ACHN (cell line): ENCODE measurements around the gene EXOSC6.
"Not testable (repeated sequence)": the region's sequence is repeated elsewhere in the genome, so short reads cannot be mapped to it uniquely, and the experiment has no call there.

Source experiments
- DNase-seq: peaks from one replicate; pipeline ENCODE4 v3.0.0-alpha.2; 2015
- in situ Hi-C: cut with HindIII; loops from 2 replicates; pipeline ENCODE4 v1.10.0; 2017; ENCODE audit warnings: low sequenced_read_pairs, low pct_ligation_motif_present, low pct_unique_long_range_greater_than_20kb

The EXOSC6 gene

GRCh38 chr16:70251629-70252354 lies at the start of gene EXOSC6:
TSS of gene EXOSC6 (minus strand) at chr16:70251940. CDS start at chr16:70251900, 40 bp downstream.
- DNase-seq = peak; percentile 98

GRCh38 chr16:70301121-70301520 lies 49.4 kb upstream of the EXOSC6 start:
- in situ Hi-C loops = no loop called here
- no peak for DNase-seq

More at GRCh38 chr16:70251629-70252354, at the start of gene EXOSC6:
- in situ Hi-C loops = no loop called here

GRCh38 chr16:70298988-70299938 lies 47.5 kb upstream of the EXOSC6 start, which contains the start of gene DDX19B:
TSS of gene DDX19B (plus strand) at chr16:70299186. CDS start at chr16:70299298, 112 bp downstream.
- in situ Hi-C loops = no loop called here
- DNase-seq = peak; percentile 84

GRCh38 chr16:70295634-70296033 lies 43.9 kb upstream of the EXOSC6 start:
- no peak for DNase-seq
- in situ Hi-C loops = no loop called here

GRCh38 chr16:70294385-70295025 lies 42.8 kb upstream of the EXOSC6 start:
- no peak for DNase-seq
- in situ Hi-C loops = no loop called here

- DNase-seq, in situ Hi-C loops: not testable (repeated sequence)
Observed at GRCh38 chr16:70292148-70292547, 40.4 kb upstream of the EXOSC6 start.

GRCh38 chr16:70290949-70291519 lies 39.3 kb upstream of the EXOSC6 start:
- in situ Hi-C loops = no loop called here
- no peak for DNase-seq

- in situ Hi-C loops = no loop called here
- DNase-seq = peak; percentile 100
Observed at GRCh38 chr16:70289229-70290094, 37.7 kb upstream of the EXOSC6 start, which contains the start of gene AARS1. TSS of gene AARS1 (minus strand) at chr16:70289506. CDS start at chr16:70282763, 6,743 bp downstream.

- DNase-seq, in situ Hi-C loops: not testable (repeated sequence)
Observed at GRCh38 chr16:70287304-70287971, 35.7 kb upstream of the EXOSC6 start.

GRCh38 chr16:70276392-70276791 lies 24.7 kb upstream of the EXOSC6 start:
- DNase-seq = no peak
- in situ Hi-C loops = no loop called here

- DNase-seq = no peak
- in situ Hi-C loops = no loop called here
Observed at GRCh38 chr16:70271696-70272095, 20.0 kb upstream of the EXOSC6 start.

- in situ Hi-C loops = no loop called here
- DNase-seq = no peak
Observed at GRCh38 chr16:70270176-70270575, 18.4 kb upstream of the EXOSC6 start.

GRCh38 chr16:70269471-70269870 lies 17.7 kb upstream of the EXOSC6 start:
- DNase-seq = no peak
- in situ Hi-C loops = no loop called here

GRCh38 chr16:70267922-70268321 lies 16.2 kb upstream of the EXOSC6 start:
- in situ Hi-C loops, DNase-seq: not testable (repeated sequence)

- in situ Hi-C loops = no loop called here
- peak; percentile 66 for DNase-seq
Observed at GRCh38 chr16:70267516-70267915, 15.8 kb upstream of the EXOSC6 start.

GRCh38 chr16:70259903-70260302 lies 8.2 kb upstream of the EXOSC6 start:
- DNase-seq, in situ Hi-C loops: not testable (repeated sequence)

- in situ Hi-C loops = no loop called here
- DNase-seq = no peak
Observed at GRCh38 chr16:70258946-70259345, 7.2 kb upstream of the EXOSC6 start.
